ENCODE results near the gene DNAH14.
A peak's percentile ranks its signal among the peaks of the same experiment; 100 is the strongest.

The DNAH14 gene

GRCh38 chr1:224894915-224895314, 34.6 kb upstream of the DNAH14 start:
- H3K27ac ChIP-seq: no peak overlapping the region

DNA sequence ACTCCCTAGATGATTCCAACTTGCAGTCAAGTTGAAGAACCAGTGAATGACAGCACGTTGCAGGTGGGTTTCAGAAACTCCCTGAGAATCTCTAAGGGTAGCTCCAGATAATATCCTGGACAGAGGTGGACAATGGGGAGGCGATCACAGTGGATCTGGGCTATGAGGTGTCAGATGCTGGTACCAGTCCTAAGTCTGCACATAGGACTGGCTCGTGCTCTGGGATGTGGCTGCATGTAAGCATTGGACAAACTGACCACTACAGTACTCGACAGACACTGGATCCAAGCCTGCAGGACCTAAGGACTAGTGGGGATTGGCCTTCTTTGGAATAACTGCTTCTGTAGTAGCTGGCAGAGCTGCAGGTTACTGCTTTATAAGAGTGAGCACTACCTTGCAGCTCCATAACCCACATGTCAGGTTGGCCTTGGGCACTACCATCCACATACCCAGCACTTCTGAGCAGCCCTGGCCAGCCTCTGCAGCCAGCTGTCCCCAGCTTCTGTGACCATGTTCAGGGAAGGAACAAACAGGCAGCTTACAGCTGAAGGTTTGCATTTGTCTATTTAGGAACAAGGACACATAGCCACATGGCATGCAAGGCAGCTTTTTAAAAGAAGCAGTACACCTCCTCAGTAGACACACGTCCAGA, 33.2 kb upstream of the DNAH14 start:
- no peak overlapping the region for H3K27ac ChIP-seq
- TF ChIP-seq ZFX (IDR thresholded peaks at IDR 0.05; ENCODE audit: borderline replicate concordance) (no peak), CTCF (IDR thresholded peaks at IDR 0.05) (no peak)

More at GRCh38 chr1:224894915-224895314, 34.6 kb upstream of the DNAH14 start:
- peak; percentile 26 for TF ChIP-seq CTCF (IDR thresholded peaks at IDR 0.05)
- no peak for TF ChIP-seq ZFX (IDR thresholded peaks at IDR 0.05; ENCODE audit: borderline replicate concordance)

- H3K27ac ChIP-seq: no peak overlapping the region
- TF ChIP-seq CTCF (IDR thresholded peaks at IDR 0.05): no peak
- no peak for TF ChIP-seq ZFX (IDR thresholded peaks at IDR 0.05; ENCODE audit: borderline replicate concordance)
Observed at GRCh38 chr1:224897529-224898327, 31.7 kb upstream of the DNAH14 start.

DNA sequence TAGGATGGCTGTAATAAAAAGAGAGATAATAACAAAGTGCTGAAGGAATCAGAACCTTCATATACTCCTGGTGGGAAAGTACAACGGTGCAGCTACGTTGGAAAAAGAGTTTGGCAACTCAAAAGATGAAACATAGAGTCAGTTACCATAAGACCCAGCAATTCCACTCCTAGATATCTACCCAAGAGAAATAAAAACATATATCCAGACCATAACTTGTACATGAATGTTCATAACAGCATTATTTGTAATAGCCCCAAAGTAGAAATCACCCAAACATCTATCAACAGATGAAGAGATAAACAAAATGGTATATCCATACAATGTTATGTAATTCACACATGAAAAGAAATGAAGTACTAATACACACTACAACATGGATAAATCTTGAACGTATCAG, 30.5 kb upstream of the DNAH14 start:
- H3K27ac ChIP-seq: no peak overlapping the region
- TF ChIP-seq CTCF (IDR thresholded peaks at IDR 0.05): no peak
- no peak for TF ChIP-seq ZFX (IDR thresholded peaks at IDR 0.05; ENCODE audit: borderline replicate concordance)

- H3K27ac ChIP-seq: no peak overlapping the region
- no peak for TF ChIP-seq ZFX (IDR thresholded peaks at IDR 0.05; ENCODE audit: borderline replicate concordance)
Observed at GRCh38 chr1:224900062-224900630, 29.3 kb upstream of the DNAH14 start.

DNA sequence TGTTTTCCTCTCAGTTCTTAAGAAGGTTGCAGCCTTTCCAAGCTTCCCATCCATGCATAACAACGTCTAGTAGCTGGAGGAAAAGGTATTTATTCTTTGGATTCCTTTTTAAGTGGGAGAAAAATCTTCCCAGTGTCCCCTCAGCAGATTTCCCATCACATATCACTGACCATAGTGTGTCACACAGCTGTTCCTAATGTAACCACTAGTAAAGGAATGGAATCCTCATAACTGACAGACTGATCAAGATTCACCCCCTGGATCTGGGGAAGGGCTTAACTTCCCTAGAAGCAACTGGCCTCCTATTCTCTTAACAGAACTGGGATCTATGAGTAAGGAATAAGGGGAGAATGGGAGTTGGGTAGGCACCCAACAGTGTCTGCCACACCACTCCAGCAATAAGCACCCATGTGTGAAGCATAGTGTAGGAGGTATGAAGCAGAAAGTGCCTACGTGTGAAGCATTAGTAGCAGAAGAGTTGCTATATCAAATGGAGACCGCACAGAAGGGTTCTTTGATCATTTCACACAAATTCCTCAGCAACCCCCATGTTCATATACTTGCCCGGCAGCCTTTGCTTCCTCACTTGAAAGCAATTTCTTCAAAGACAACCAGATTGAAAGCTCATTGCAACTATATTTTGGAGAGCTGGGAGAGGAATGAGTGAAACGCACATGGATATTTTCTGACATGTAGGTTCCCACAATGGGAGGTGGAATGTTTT, 28.2 kb upstream of the DNAH14 start:
- TF ChIP-seq ZFX (IDR thresholded peaks at IDR 0.05; ENCODE audit: borderline replicate concordance) (no peak), CTCF (IDR thresholded peaks at IDR 0.05) (no peak)
- H3K27ac ChIP-seq: no peak overlapping the region

DNA sequence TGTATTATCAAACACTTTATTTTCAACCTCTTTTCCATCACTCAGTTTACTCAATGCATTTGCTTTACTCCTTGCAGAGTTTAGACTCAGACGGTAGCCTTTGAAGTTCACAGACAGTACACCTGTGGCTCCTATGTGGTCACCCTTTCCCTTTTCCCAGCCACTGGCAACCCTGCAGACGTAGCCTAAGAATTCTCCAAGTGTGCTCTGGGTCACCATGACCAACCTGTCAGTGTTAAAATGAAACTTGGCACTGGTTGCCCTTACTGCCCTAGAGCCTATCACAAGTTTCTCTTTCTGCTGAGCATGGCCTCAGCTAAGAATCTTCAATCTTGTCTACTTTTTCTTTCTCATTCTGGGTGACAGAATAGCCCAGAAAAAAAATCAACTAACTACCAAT, 25.5 kb upstream of the DNAH14 start:
- H3K27ac ChIP-seq: no peak overlapping the region
- TF ChIP-seq CTCF (IDR thresholded peaks at IDR 0.05) (no peak), ZFX (IDR thresholded peaks at IDR 0.05; ENCODE audit: borderline replicate concordance) (no peak)

Measured in 22Rv1 (cell line).